Peyer's patch (tissue), 4 donors: ENCODE measurements around the gene KRTAP10-6. TPM values are rescaled to one million over a fixed set of nuclear protein-coding genes. Genes with fewer than 3 reads are reported as not detected.
"Not testable (repeated sequence)": the region's sequence is repeated elsewhere in the genome, so short reads cannot be mapped to it uniquely, and the experiment has no call there.

Source experiments
- DNase-seq, 3 donors: peaks; one replicate each; pipeline ENCODE4 v3.0.0-alpha.2; 2017 to 2019
- H3K27ac ChIP-seq, 4 donors: fragments of 200-600 bp; sonication (generic); one replicate each; pipeline ENCODE4 v1.5.1; 2016 to 2019
- H3K27me3 ChIP-seq, 2 donors: fragments of 200-600 bp; sonication (generic); one replicate each; pipeline ENCODE4 v1.5.1; 2019
- H3K36me3 ChIP-seq, 3 donors: fragments of 200-600 bp; sonication (generic); one replicate each; pipeline ENCODE4 v1.5.1; 2016 to 2019
- H3K4me1 ChIP-seq, 4 donors: fragments of 200-600 bp; sonication (generic); one replicate each; pipeline ENCODE4 v1.5.1; 2016 to 2019
- H3K4me3 ChIP-seq, 4 donors: fragments of 200-600 bp; sonication (generic); 1 replicate in 3 of 4; 2 replicates in 1 of 4; pipeline ENCODE4 v1.5.1; 2016 to 2019; ENCODE audit warnings: mild to moderate bottlenecking in 1 of 4
- H3K9me3 ChIP-seq, 4 donors: fragments of 200-600 bp; sonication (generic); one replicate each; pipeline ENCODE4 v1.5.1; 2016 to 2019; ENCODE audit warnings: mild to moderate bottlenecking in 1 of 4
- CTCF ChIP-seq, 6 experiments: fragments of 450-650 bp in 4 of 6; fragments of 200-600 bp in 2 of 6; sonication (generic) in 1 of 6; IDR thresholded peaks; one replicate each; pipeline ENCODE4 v1.5.1; 2017 to 2019; ENCODE audit warnings: antibody characterized with exemption in 6 of 6, mild to moderate bottlenecking in 3 of 6, moderate library complexity in 1 of 6
- POLR2A ChIP-seq, 2 donors: fragments of 450-650 bp; IDR thresholded peaks; one replicate each; pipeline ENCODE4 v1.5.1; 2017; ENCODE audit warnings: antibody characterized with exemption in 2 of 2, mild to moderate bottlenecking in 2 of 2, moderate library complexity in 2 of 2
- total RNA-seq, 4 donors: library from RNA; depleted of rRNA; stranded (reverse); fragments of >200 nt; gene quantifications; one replicate each; pipeline ENCODE4 v1.1.0, GENCODE V29; 2016

The KRTAP10-6 gene
- total RNA-seq, 4 donors from 2014 or later: not detected

- H3K9me3 ChIP-seq: no peaks in the 10 kb centered on the region
- H3K4me1 ChIP-seq: no peaks in the 10 kb centered on the region
- no peaks in the 10 kb centered on the region for H3K27me3 ChIP-seq
- DNase-seq: peak in 1 of 3 donors; percentile 11
- H3K27ac ChIP-seq: no peak overlapping the region
- no peaks in the 10 kb centered on the region for H3K36me3 ChIP-seq
- H3K4me3 ChIP-seq: no peak overlapping the region
- TF ChIP-seq POLR2A (IDR thresholded peaks at IDR 0.05) (no peak), CTCF (IDR thresholded peaks at IDR 0.05) (no peak)
Observed at GRCh38 chr21:44583089-44583799, 9.1 kb downstream of the KRTAP10-6 start.

GRCh38 chr21:44582055-44582454 is 10.2 kb downstream of the KRTAP10-6 start:
- TF ChIP-seq POLR2A (IDR thresholded peaks at IDR 0.05) (no peak), CTCF (IDR thresholded peaks at IDR 0.05) (no peak)

DNA sequence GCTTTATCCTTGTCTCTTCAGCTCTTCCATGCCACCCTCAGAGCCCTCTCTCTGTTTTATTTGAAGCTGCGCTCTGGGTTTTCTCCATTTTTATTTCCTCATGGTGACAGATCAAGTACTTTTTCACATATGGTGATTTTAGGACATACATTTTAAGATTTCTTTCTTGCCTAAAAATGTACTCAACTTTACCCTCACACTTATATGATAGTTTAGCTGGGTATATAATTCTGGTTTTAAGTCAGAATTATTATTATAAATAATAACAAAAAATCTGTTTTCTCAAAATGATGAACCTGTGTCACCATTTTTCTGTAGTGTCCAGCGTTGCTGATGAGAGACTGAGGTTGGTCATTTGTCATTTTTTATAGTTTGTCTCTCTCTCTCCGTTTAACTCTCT is 11.1 kb downstream of the KRTAP10-6 start:
- no peaks in the 10 kb centered on the region for H3K9me3 ChIP-seq
- H3K27ac ChIP-seq: no peak overlapping the region
- H3K4me1 ChIP-seq: no peaks in the 10 kb centered on the region
- no peaks in the 10 kb centered on the region for H3K36me3 ChIP-seq
- no peak overlapping the region for H3K4me3 ChIP-seq
- no peak for DNase-seq
- no peaks in the 10 kb centered on the region for H3K27me3 ChIP-seq
- no peak for TF ChIP-seq POLR2A (IDR thresholded peaks at IDR 0.05)
- no peak for TF ChIP-seq CTCF (IDR thresholded peaks at IDR 0.05)

More at GRCh38 chr21:44582055-44582454, 10.2 kb downstream of the KRTAP10-6 start:
- Histone ChIP-seq H3K27me3 (no peaks in the 10 kb centered on the region), H3K27ac (no peak overlapping the region), H3K36me3 (no peaks in the 10 kb centered on the region), H3K4me3 (no peak overlapping the region), H3K9me3 (no peaks in the 10 kb centered on the region), H3K4me1 (no peaks in the 10 kb centered on the region)
- DNase-seq: peak in 1 of 3 donors; percentile 15

DNA sequence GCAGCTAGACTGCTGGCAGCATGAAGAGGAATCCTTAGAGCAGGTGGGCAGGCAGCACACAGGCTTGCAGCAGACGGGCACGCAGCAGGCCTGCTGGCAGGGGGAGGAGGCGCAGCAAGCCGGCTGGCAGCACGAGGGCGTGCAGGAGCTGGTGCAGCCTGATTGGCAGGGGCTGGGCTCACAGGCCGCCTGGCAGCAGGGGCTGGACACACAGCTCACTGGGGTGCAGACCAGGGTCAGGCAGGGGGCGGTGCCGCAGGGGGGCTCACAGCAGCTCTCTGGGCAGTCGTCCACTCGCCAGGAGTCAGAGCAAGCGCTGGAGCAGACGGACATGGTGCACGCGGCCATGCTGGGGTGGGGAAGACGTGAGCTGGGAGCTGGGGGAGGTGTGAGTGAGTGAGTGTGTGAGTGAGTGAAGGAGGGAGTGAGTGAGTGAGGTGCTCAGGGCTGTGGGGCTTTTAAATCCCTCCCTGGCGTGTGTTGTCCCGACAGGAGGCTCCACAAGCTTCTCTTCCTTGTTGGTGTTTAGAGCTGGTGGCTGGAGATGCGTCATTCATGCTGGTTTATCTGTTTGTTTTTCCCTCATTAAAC is 12.0 kb downstream of the KRTAP10-6 start, which contains the start of gene KRTAP10-5:
KRTAP10-5 (minus strand) TSS at position 374 of the 591 bp plus-strand sequence; CDS start at position 348, 26 bp downstream.
- H3K27ac ChIP-seq, H3K27me3 ChIP-seq, H3K4me3 ChIP-seq, H3K4me1 ChIP-seq, H3K9me3 ChIP-seq, H3K36me3 ChIP-seq: not testable (repeated sequence)
- DNase-seq: peak in 1 of 3 donors; percentile 27

GRCh38 chr21:44579833-44580144 is 12.5 kb downstream of the KRTAP10-6 start:
- no peaks in the 10 kb centered on the region for H3K27me3 ChIP-seq
- no peak overlapping the region for H3K27ac ChIP-seq
- no peak for TF ChIP-seq POLR2A (IDR thresholded peaks at IDR 0.05)
- no peak for TF ChIP-seq CTCF (IDR thresholded peaks at IDR 0.05)
- no peaks in the 10 kb centered on the region for H3K9me3 ChIP-seq
- DNase-seq: no peak
- no peak overlapping the region for H3K4me3 ChIP-seq
- no peaks in the 10 kb centered on the region for H3K36me3 ChIP-seq
- no peaks in the 10 kb centered on the region for H3K4me1 ChIP-seq

DNA sequence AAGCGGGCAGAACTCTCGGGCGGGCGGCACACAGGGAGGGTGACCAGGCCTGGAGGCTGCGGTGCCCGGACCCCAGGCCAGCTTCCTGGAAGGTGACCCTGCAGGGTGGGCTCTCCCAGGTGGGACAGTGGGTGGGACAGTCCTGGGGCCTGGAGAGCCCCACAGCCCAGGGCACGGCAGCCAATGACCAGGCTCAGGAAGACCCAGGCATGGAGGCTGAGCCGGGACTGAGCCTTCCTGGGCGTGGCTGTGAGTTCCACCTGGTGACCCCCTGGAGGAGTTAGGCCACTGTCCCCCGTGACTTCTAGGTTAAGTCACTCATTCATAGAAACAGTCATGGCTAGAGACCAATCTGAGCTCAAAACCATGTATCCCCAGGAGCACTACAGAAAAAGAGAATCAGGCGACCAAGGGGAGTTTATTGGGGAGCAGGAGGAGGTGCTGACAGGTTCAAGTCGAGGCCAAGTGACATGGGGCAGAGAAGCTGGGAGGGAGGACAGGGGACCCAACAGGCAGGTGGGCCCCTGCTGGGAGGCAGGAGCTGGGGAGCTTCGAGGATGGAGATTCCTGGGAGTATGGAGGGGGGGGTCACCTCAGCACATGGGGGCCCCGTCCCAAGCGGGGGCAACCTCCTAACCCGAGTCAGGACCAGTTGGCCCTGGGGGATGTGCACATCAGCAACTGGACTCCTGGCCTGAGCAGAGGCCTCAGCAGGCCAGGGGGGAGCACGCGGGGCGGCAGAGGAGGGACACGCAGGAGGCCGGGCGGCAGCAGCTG is 13.1 kb downstream of the KRTAP10-6 start:
- no peak overlapping the region for H3K4me3 ChIP-seq
- H3K27ac ChIP-seq: no peak overlapping the region
- no peaks in the 10 kb centered on the region for H3K4me1 ChIP-seq
- no peaks in the 10 kb centered on the region for H3K9me3 ChIP-seq
- no peaks in the 10 kb centered on the region for H3K36me3 ChIP-seq
- peak in 1 of 3 donors; percentile 36 for DNase-seq
- TF ChIP-seq POLR2A (IDR thresholded peaks at IDR 0.05): no peak
- TF ChIP-seq CTCF (IDR thresholded peaks at IDR 0.05): no peak
- no peaks in the 10 kb centered on the region for H3K27me3 ChIP-seq
